Bronchial epithelial cell (primary cell): ENCODE results near the gene GATA6. TPM values are rescaled to one million over a fixed set of nuclear protein-coding genes. Genes with fewer than 3 reads are reported as not detected.
A peak's percentile ranks its signal among the peaks of the same experiment; 100 is the strongest.

ENCODE experiments used
- DNase-seq: peaks from one replicate; pipeline ENCODE4 v3.0.0-alpha.2; 2010; ENCODE audit warnings: low read depth
- FAIRE-seq: peaks from 2 replicates; lab custom pipeline; 2011; peaks lifted over from hg19 to GRCh38; lab: Jason Lieb, UNC
- H3K27me3 ChIP-seq: 2 replicates; pipeline ENCODE4 v1.5.1; 2011; ENCODE audit warnings: low read length; ENCODE audit not compliant: control insufficient read depth, insufficient read depth
- H3K36me3 ChIP-seq: 2 replicates; pipeline ENCODE4 v1.5.1; 2011; ENCODE audit warnings: low read length; ENCODE audit not compliant: control insufficient read depth, insufficient read depth
- H3K4me3 ChIP-seq: 2 replicates; pipeline ENCODE4 v1.5.1; 2011; ENCODE audit warnings: mild to moderate bottlenecking, low read depth, low read length, control low read depth
- CTCF ChIP-seq: IDR thresholded peaks from 2 replicates; pipeline ENCODE4 v1.5.1; 2011; ENCODE audit warnings: mild to moderate bottlenecking, moderate library complexity, low read length, control low read depth, inconsistent platforms; ENCODE audit not compliant: insufficient read depth, severe bottlenecking
- total RNA-seq: library from RNA; depleted of rRNA; stranded (reverse); fragments of >200 nt; gene quantifications from 2 replicates; pipeline ENCODE4 v1.2.1, GENCODE V29; 2014

The GATA6 gene
- total RNA-seq, 1 donor from 2014 or later, result 2.9 TPM

DNA sequence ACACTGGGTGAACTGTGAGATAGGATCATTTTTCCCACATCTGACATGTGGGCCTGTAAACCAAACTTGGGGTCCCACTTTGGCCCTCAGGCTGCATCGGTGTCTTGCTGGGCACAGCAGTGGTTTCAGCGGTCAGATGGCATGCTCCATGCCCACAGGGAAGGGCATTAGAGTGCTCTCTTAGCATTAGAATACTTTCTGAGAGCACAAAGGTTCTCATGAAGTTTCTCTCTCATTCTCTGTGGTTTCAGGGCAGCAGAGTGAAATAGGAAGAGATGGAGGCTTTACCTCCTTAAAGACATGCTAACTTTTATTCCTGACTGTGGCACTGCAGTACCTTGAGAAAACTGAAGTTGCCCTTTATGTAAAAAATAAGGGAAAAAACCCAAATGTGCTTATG lies 36.6 kb upstream of the GATA6 start:
- no peaks in the 10 kb centered on the region for H3K27me3 ChIP-seq
- DNase-seq (no peak), FAIRE-seq (no peak)
- no peak for TF ChIP-seq CTCF
- no peaks in the 10 kb centered on the region for H3K36me3 ChIP-seq
- H3K4me3 ChIP-seq, result no peak overlapping the region

DNA sequence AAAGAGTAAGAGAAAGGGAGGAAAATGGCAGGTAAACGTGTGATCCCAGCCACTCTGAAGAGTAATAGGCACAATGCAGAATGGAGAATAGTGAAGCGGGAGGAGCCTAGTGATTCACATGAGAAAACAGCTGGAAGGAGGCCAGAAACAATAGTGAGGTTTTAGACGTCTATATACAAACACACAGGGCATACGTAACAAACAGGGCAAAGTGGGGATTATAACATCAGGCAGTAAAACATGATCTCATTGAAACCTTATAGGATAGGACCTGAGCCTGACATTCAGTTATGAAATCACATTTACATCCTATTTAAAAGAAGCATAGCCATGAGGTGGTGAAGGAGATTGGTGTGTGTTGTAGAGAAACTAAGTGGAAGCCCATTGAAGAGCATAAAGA lies 33.0 kb upstream of the GATA6 start:
- no peak overlapping the region for H3K4me3 ChIP-seq
- peak; percentile 13 for FAIRE-seq
- DNase-seq, result peak; percentile 69
- H3K36me3 ChIP-seq, result no peaks in the 10 kb centered on the region
- no peak for TF ChIP-seq CTCF
- no peaks in the 10 kb centered on the region for H3K27me3 ChIP-seq

DNA sequence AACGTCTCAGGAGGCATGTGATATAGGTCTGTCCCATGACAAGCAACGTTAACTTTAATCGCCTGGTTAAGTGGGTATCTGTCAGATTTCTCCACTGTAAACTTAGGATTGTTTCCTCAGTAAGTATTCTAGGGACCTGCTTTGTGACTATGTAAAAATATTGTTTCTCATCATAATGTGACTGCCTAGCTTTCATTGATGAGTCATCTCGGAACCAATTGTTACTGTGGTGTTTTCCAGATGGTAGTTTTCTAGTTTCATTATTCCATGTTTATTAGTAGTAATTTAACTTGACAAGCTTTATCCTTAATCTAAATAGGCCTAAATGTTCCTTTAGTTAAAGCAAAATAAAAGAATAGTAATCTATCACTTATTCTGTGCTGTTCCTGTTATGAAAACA lies 28.2 kb upstream of the GATA6 start:
- no peaks in the 10 kb centered on the region for H3K36me3 ChIP-seq
- no peaks in the 10 kb centered on the region for H3K27me3 ChIP-seq
- no peak for TF ChIP-seq CTCF
- no peak overlapping the region for H3K4me3 ChIP-seq
- no peak for DNase-seq
- FAIRE-seq, result no peak

GRCh38 chr18:22143347-22144340 lies 25.7 kb upstream of the GATA6 start:
- no peak for TF ChIP-seq CTCF
- H3K4me3 ChIP-seq, result no peak overlapping the region
- no peaks in the 10 kb centered on the region for H3K36me3 ChIP-seq
- no peaks in the 10 kb centered on the region for H3K27me3 ChIP-seq
- no peak for DNase-seq
- FAIRE-seq, result no peak

GRCh38 chr18:22145160-22145559 lies 24.2 kb upstream of the GATA6 start:
- no peak for TF ChIP-seq CTCF
- FAIRE-seq, result no peak
- no peaks in the 10 kb centered on the region for H3K27me3 ChIP-seq
- no peak overlapping the region for H3K4me3 ChIP-seq
- H3K36me3 ChIP-seq, result no peaks in the 10 kb centered on the region
- no peak for DNase-seq
